Keratinocyte (primary cell): Measurements from ENCODE around the gene EPB41.

Source experiments
- CTCF ChIP-seq, 3 experiments: IDR thresholded peaks in 1 of 3; conservative IDR thresholded peaks in 1 of 3; optimal IDR thresholded peaks in 1 of 3; 2 replicates in 2 of 3; 3 replicates in 1 of 3; pipeline versions ENCODE3 to v1.5.1; 2011; ENCODE audit warnings: low read length in 3 of 3, mild to moderate bottlenecking in 3 of 3, moderate library complexity in 2 of 3, control low read depth in 1 of 3, inconsistent platforms in 1 of 3; ENCODE audit not compliant: insufficient read depth in 2 of 3; ENCODE audit errors: extremely low read depth in 1 of 3
- EZH2 ChIP-seq: IDR thresholded peaks from one replicate; pipeline ENCODE4 v1.6.1; 2012; ENCODE audit warnings: inconsistent platforms, mild to moderate bottlenecking, low read length, moderate library complexity

DNA sequence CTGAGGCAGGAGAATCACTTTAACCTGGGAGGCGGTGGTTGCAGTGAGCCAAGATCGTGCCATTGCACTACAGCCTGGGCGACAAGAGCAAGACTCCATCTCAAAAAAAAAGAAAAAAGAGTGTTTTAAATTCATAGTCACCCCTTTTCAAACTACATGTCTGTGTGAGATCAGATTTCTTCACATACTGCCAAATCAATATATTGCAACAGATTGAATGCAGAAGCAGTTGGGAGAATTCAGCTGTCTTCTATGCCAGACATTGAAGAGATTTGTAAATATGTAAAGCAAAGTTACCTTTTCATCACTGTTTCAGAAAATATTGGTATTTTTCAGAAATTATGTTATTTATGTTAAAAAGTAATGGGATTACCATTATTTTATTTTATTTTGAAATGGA lies 108.3 kb downstream of the EPB41 start:
- no peak for TF ChIP-seq CTCF (optimal IDR thresholded peaks at IDR 0.05 in 1 of 3, IDR thresholded peaks at IDR 0.05 in 1 of 3, conservative IDR thresholded peaks at IDR 0.05 in 1 of 3; ENCODE audit: extremely low read depth in 1 of 3, insufficient read depth in 2 of 3, low read length in 3 of 3)
- no peak for TF ChIP-seq EZH2
